Measurements from ENCODE around the gene MACROD1. TPM values are rescaled to one million over a fixed set of nuclear protein-coding genes. Genes with fewer than 3 reads are reported as not detected.

The MACROD1 gene
- total RNA-seq, 4 donors from 2014 or later = 17.1 to 30.0 (median 29.3) TPM

DNA sequence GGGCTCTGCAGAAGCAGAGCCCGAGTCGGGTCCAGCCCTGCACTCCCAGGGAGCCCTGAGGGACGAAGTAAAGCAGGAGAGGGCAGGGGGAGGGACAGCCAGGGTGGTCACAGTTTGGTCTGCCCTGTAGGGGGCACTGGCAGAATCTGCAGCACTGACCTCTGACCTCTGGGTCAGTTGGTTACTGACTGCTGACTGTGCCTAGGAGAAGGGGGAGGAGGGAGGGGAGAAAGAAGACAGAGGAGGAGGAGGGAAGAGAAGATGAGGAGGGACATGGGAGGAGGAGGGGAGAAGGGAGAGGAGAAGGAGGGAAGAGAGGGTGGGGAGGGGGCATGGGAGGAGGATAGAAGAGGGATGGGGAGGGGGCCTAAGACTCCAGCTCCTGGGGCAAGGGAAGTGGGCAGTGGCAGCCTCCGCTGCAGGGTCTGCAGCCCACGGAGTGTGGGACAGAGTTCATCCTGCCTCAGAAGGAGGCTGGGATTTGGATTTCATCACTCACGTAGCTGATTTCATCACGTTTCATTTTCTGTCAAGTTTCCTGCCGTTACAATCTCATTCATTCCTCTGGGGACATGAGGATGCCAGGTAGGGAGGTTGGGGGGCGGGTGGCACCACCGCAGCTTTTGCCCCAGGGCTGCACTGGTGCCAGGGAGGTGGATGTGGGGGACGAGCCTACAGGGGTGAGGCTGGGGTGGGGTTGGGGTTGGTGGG is 75.0 kb downstream of the MACROD1 start:
- Histone ChIP-seq H3K27me3 (no peaks in the 10 kb centered on the region), H3K4me3 (no peak overlapping the region), H3K9me3 (no peaks in the 10 kb centered on the region), H3K27ac (no peak overlapping the region), H3K4me1 (peaks cover 0 to 8% (median 0%) of the 10 kb centered on the region in 4 donors), H3K36me3 (no peaks in the 10 kb centered on the region)
- DNase-seq = no peak
- TF ChIP-seq, protein P1, sequence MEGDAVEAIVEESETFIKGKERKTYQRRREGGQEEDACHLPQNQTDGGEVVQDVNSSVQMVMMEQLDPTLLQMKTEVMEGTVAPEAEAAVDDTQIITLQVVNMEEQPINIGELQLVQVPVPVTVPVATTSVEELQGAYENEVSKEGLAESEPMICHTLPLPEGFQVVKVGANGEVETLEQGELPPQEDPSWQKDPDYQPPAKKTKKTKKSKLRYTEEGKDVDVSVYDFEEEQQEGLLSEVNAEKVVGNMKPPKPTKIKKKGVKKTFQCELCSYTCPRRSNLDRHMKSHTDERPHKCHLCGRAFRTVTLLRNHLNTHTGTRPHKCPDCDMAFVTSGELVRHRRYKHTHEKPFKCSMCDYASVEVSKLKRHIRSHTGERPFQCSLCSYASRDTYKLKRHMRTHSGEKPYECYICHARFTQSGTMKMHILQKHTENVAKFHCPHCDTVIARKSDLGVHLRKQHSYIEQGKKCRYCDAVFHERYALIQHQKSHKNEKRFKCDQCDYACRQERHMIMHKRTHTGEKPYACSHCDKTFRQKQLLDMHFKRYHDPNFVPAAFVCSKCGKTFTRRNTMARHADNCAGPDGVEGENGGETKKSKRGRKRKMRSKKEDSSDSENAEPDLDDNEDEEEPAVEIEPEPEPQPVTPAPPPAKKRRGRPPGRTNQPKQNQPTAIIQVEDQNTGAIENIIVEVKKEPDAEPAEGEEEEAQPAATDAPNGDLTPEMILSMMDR (IDR thresholded peaks at IDR 0.05) = no peak
- TF ChIP-seq POLR2A (IDR thresholded peaks at IDR 0.05) = no peak

DNA sequence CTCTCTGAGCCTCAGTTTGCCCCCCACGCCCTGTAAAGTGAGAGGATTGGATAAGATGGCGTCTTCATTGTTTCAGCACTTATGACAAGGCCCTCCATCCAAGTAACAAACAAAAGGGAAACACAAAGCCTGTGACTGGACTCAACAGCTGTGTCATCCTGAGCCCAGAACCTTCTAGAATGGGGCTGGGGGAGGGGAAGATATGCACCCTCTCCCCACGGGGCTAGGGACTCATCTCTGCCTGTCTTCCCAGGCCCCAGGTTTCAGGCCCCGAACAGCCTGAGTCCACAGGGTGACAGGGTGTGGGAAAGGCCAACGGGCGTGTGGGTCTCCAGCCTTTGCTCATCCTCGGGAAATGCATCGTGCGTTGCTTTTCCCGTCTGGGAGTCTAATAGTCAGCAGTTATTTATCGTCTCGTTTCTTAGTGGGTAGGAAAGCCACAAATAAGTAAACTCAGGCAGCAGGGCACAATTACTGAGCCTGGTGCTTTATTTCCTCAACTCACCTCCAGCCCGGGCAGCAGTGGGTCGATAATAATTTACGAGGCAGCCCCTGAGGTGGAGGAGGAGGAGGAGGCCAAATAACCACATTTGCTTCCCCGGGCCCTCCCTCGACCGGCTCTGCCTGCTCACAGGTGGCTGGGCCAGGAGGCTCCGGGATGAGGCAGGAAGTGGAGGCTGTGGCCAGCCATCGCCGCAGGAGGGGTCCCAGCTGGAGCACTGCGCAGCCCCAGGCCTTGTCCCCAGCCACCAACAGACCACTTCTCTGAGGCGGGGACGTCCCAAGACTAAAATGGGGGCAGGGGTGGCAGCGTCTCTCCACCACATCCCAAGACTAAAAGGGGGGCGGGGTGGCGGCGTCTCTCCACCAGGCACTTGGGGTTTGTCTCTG is 75.8 kb downstream of the MACROD1 start:
- H3K4me3 ChIP-seq = no peak overlapping the region
- peaks cover 0 to under 1% (median 0%) of the 10 kb centered on the region in 4 donors for H3K4me1 ChIP-seq
- H3K9me3 ChIP-seq = no peaks in the 10 kb centered on the region
- no peak overlapping the region for H3K27ac ChIP-seq
- no peaks in the 10 kb centered on the region for H3K36me3 ChIP-seq
- no peaks in the 10 kb centered on the region for H3K27me3 ChIP-seq
- DNase-seq = no peak
- no peak for TF ChIP-seq POLR2A (IDR thresholded peaks at IDR 0.05)
- TF ChIP-seq, protein P1 (IDR thresholded peaks at IDR 0.05) = no peak

DNA sequence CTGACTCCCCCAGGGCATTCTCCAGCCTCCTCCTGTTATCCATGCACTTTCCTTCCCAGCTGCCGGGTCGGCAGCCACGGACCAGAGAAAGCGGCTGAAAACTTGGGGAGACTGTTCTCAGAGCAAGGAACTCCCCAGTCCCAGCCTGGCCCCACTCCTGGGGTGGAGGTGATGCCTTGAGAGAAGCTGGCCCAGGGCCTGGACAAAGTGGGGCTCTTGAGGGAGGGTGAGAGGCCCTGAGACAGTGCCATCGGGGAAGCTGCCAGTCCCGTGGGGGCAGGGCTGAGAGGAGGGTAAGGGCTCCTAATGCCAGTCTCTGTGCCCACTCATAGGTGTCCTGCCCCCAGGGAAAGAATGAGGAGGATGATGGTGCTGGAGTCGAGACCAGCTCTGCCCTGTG is 76.4 kb downstream of the MACROD1 start:
- no peak for DNase-seq
- Histone ChIP-seq H3K4me1 (no peaks in the 10 kb centered on the region), H3K36me3 (no peaks in the 10 kb centered on the region), H3K27me3 (no peaks in the 10 kb centered on the region), H3K4me3 (no peak overlapping the region), H3K9me3 (no peaks in the 10 kb centered on the region), H3K27ac (no peak overlapping the region)
- TF ChIP-seq, protein P1 (IDR thresholded peaks at IDR 0.05) = no peak
- TF ChIP-seq POLR2A (IDR thresholded peaks at IDR 0.05) = no peak

DNA sequence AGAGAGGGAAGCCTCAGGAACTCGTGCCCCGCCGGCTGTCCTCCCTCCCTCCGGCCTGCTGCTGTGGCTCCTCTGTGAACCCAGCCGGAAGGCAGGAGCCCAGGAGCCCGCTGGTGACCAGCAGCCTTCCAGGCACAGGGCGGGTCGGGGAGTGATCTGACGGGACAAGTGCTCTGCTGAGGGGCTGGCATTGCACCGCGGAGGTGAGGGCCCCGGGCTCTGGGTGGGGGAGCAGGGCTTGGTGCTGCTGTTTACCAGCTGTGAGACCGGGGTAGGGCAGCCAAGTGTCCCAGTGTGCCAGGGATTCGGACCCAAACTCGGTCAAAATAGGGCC is 76.9 kb downstream of the MACROD1 start:
- H3K4me1 ChIP-seq = no peaks in the 10 kb centered on the region
- no peak for TF ChIP-seq POLR2A (IDR thresholded peaks at IDR 0.05)
- TF ChIP-seq, protein P1 (IDR thresholded peaks at IDR 0.05) = no peak
- no peak for DNase-seq
- no peaks in the 10 kb centered on the region for H3K36me3 ChIP-seq
- H3K4me3 ChIP-seq = no peak overlapping the region
- no peaks in the 10 kb centered on the region for H3K9me3 ChIP-seq
- no peaks in the 10 kb centered on the region for H3K27me3 ChIP-seq
- H3K27ac ChIP-seq = no peak overlapping the region

DNA sequence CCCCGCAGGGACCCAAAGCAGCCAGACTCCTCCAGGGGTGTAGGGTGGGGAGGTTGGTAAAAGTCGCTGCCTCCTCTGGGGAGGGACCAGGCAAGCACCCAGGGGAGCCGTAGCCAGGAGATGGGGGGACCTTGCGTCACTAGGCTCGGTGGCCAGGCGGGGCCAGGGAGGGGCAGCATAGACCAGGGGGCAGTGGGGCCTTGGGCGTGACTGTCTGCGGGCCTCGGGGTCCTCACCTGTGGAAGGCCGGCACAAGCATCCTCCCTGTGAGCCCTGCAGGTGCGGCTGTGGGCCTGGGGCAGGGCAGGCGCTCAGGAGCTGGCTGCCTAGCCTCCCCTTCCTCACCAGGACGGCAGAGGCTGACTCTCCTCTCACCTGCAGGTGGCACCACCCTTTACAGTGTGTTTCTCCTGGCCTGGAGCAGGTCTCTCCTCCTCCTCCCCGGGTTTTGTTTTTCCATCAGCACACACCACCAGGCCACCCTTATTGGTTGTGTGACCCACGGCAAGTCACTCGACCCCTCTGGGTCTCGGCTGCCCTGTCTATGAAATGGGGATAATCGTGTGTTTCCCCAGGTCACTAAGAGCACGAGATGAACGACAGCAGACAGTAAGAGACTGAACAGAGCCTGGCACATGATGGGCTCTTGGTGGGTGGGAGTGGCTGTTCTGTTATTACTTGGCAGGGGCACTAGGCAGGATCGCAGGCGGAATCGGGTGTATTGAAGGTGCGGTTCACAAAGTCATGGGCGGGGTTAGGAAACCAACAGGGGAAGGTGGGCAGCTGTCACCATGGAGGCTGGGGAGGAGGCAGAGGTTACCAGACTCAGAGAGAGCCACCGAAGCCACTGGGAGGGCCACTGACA is 77.5 kb downstream of the MACROD1 start:
- Histone ChIP-seq H3K9me3 (no peaks in the 10 kb centered on the region), H3K4me1 (no peaks in the 10 kb centered on the region), H3K36me3 (no peaks in the 10 kb centered on the region), H3K27ac (no peak overlapping the region), H3K27me3 (no peaks in the 10 kb centered on the region), H3K4me3 (no peak overlapping the region)
- no peak for DNase-seq
- TF ChIP-seq, protein P1 (IDR thresholded peaks at IDR 0.05) = peak in 3 of 6 experiments; percentile 10 to 18 (median 11)
- TF ChIP-seq POLR2A (IDR thresholded peaks at IDR 0.05) = no peak

Measured in Peyer's patch (tissue), 4 donors.